ENCODE data around the gene TNFAIP6.

TNFAIP6 gene

GRCh38 chr2:151423760-151424159 lies 66.4 kb downstream of the TNFAIP6 start:
- DNase-seq, result no peak

Measured in NCI-H774 (cell line).